Measurements from ENCODE around the gene PDLIM7. TPM values are rescaled to one million over a fixed set of nuclear protein-coding genes. Genes with fewer than 3 reads are reported as not detected.

PDLIM7 gene
- polyA plus RNA-seq, 1 donor (not counting 4 experiments of a cell fraction or from before 2014, with no cell fraction given), result 48.5 TPM

DNA sequence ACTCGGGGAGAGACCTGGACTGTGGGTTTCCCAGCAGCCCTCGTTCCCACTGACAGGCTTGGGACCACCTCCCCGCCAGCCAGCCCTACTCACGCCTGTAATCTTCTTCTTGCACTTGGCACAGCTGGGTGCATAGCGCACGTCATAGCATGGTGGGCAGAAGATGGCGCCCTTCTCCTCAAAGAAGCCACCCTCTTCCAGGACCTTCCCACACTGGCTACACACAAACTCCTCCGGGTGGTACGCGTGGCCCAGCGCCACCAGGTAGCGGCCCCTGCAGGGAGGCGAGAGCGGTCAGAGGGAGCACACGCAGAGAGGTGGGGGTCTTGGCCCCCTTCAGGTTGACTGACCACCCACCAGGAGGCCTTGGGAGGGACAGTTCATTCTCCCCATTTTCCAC is 9.4 kb downstream of the PDLIM7 start:
- peaks cover 7% of the 10 kb centered on the region for H4K20me1 ChIP-seq (ENCODE audit: control insufficient read depth, extremely low read depth, insufficient read depth, low read length)
- H2AFZ ChIP-seq (ENCODE audit: control insufficient read depth, low read length), result no peak overlapping the region
- no peak for FAIRE-seq
- H3K27me3 ChIP-seq (ENCODE audit: control insufficient read depth, extremely low read depth, insufficient read depth, low read length), result no peaks in the 10 kb centered on the region
- TF ChIP-seq, protein P1, sequence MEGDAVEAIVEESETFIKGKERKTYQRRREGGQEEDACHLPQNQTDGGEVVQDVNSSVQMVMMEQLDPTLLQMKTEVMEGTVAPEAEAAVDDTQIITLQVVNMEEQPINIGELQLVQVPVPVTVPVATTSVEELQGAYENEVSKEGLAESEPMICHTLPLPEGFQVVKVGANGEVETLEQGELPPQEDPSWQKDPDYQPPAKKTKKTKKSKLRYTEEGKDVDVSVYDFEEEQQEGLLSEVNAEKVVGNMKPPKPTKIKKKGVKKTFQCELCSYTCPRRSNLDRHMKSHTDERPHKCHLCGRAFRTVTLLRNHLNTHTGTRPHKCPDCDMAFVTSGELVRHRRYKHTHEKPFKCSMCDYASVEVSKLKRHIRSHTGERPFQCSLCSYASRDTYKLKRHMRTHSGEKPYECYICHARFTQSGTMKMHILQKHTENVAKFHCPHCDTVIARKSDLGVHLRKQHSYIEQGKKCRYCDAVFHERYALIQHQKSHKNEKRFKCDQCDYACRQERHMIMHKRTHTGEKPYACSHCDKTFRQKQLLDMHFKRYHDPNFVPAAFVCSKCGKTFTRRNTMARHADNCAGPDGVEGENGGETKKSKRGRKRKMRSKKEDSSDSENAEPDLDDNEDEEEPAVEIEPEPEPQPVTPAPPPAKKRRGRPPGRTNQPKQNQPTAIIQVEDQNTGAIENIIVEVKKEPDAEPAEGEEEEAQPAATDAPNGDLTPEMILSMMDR (optimal IDR thresholded peaks at IDR 0.05 in 1 of 3, IDR thresholded peaks at IDR 0.05 in 1 of 3, conservative IDR thresholded peaks at IDR 0.05 in 1 of 3; ENCODE audit: extremely low read depth in 1 of 3, insufficient read depth in 2 of 3, low read length in 3 of 3), result no peak
- TF ChIP-seq EZH2 (IDR thresholded peaks at IDR 0.05; ENCODE audit: low read length), result no peak
- no peaks in the 10 kb centered on the region for H3K9me1 ChIP-seq (ENCODE audit: control insufficient read depth, extremely low read depth, insufficient read depth, low read length)
- no peak overlapping the region for H3K27ac ChIP-seq (ENCODE audit: control insufficient read depth, insufficient read depth, low read length)
- no peak for DNase-seq (ENCODE audit: low read depth, low spot score)
- peaks cover 47 to 55% of the 10 kb centered on the region in 2 experiments for H3K36me3 ChIP-seq (ENCODE audit: control insufficient read depth in 2 of 2, extremely low read depth in 1 of 2, insufficient read depth in 2 of 2, low read length in 2 of 2)
- H3K4me1 ChIP-seq (ENCODE audit: control insufficient read depth, extremely low read depth, insufficient read depth, low read length), result no peaks in the 10 kb centered on the region
- no peak overlapping the region for H3K4me3 ChIP-seq (ENCODE audit: control insufficient read depth in 2 of 3, extremely low read depth in 1 of 3, insufficient read depth in 2 of 3, low read depth in 1 of 3, low read length in 3 of 3)
- no peaks in the 10 kb centered on the region for H3K9me3 ChIP-seq (ENCODE audit: control insufficient read depth, low read depth, low read length)
- H3K4me2 ChIP-seq (ENCODE audit: control insufficient read depth, extremely low read depth, insufficient read depth, low read depth, low read length), result no peak overlapping the region
- dilution Hi-C loops (cut with MboI; ENCODE audit: extremely low pct_ligation_motif_present, low sequenced_read_pairs), result no loop called here
- peaks cover 14% of the 10 kb centered on the region for H3K79me2 ChIP-seq (ENCODE audit: control insufficient read depth, insufficient read depth, low read length)
- no peak overlapping the region for H3K9ac ChIP-seq (ENCODE audit: control insufficient read depth, extremely low read depth, insufficient read depth, low read length)

DNA sequence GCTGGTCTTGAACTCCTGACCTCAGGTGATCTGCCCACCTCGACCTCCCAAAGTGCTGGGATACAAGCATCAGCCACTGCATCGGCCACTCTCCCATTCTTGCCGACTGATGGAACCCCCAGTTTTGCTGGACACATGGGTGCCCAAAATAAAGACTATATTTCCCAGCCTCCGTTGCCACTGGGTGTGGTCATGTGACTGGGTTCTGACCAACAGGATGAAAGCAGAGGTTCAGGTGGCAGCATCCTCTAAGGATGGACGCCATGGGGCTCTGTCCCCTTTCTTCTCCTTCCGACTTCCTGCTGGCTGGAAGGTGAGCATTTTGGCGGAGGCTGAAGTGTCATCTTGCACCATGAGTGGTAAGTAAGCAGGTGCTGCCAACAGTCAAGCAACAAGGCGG is 10.3 kb downstream of the PDLIM7 start:
- no peak overlapping the region for H3K4me2 ChIP-seq (ENCODE audit: control insufficient read depth, extremely low read depth, insufficient read depth, low read depth, low read length)
- H3K9me3 ChIP-seq (ENCODE audit: control insufficient read depth, low read depth, low read length), result no peaks in the 10 kb centered on the region
- H3K27me3 ChIP-seq (ENCODE audit: control insufficient read depth, extremely low read depth, insufficient read depth, low read length), result no peaks in the 10 kb centered on the region
- DNase-seq (ENCODE audit: low read depth, low spot score) (no peak), FAIRE-seq (no peak)
- no peak overlapping the region for H3K4me3 ChIP-seq (ENCODE audit: control insufficient read depth in 2 of 3, extremely low read depth in 1 of 3, insufficient read depth in 2 of 3, low read depth in 1 of 3, low read length in 3 of 3)
- no peak overlapping the region for H2AFZ ChIP-seq (ENCODE audit: control insufficient read depth, low read length)
- peaks cover 8% of the 10 kb centered on the region for H3K79me2 ChIP-seq (ENCODE audit: control insufficient read depth, insufficient read depth, low read length)
- no peaks in the 10 kb centered on the region for H3K4me1 ChIP-seq (ENCODE audit: control insufficient read depth, extremely low read depth, insufficient read depth, low read length)
- H3K36me3 ChIP-seq (ENCODE audit: control insufficient read depth in 2 of 2, extremely low read depth in 1 of 2, insufficient read depth in 2 of 2, low read length in 2 of 2), result peaks cover 45 to 53% of the 10 kb centered on the region in 2 experiments
- H3K9ac ChIP-seq (ENCODE audit: control insufficient read depth, extremely low read depth, insufficient read depth, low read length), result no peak overlapping the region
- TF ChIP-seq, protein P1 (optimal IDR thresholded peaks at IDR 0.05 in 1 of 3, IDR thresholded peaks at IDR 0.05 in 1 of 3, conservative IDR thresholded peaks at IDR 0.05 in 1 of 3; ENCODE audit: extremely low read depth in 1 of 3, insufficient read depth in 2 of 3, low read length in 3 of 3), result no peak
- no peak for TF ChIP-seq EZH2 (IDR thresholded peaks at IDR 0.05; ENCODE audit: low read length)
- H3K9me1 ChIP-seq (ENCODE audit: control insufficient read depth, extremely low read depth, insufficient read depth, low read length), result no peaks in the 10 kb centered on the region
- H4K20me1 ChIP-seq (ENCODE audit: control insufficient read depth, extremely low read depth, insufficient read depth, low read length), result peaks cover 7% of the 10 kb centered on the region
- dilution Hi-C loops (cut with MboI; ENCODE audit: extremely low pct_ligation_motif_present, low sequenced_read_pairs), result no loop called here
- no peak overlapping the region for H3K27ac ChIP-seq (ENCODE audit: control insufficient read depth, insufficient read depth, low read length)
